ENCODE data around the gene PDE8B.
A peak's percentile ranks its signal among the peaks of the same experiment; 100 is the strongest.

- TF ChIP-seq POLR2AphosphoS5 (IDR thresholded peaks at IDR 0.05; ENCODE audit: low read depth, low read length) (no peak), TAF1 (IDR thresholded peaks at IDR 0.05; ENCODE audit: low read depth, low read length) (no peak), SPI1 (IDR thresholded peaks at IDR 0.05; ENCODE audit: low read depth, low read length) (peak; percentile 76), POLR2A (IDR thresholded peaks at IDR 0.05; ENCODE audit: low read depth, low read length) (no peak), PAX5 (IDR thresholded peaks at IDR 0.05; ENCODE audit: insufficient read depth, low read length, severe bottlenecking) (no peak)
Observed at GRCh38 chr5:77256406-77256805, 45.9 kb downstream of the PDE8B start.

Data from GM12891 (cell line).